Fibroblast of peridontal ligament (primary cell): Measurements from ENCODE around the gene FRYL.
"Not testable (repeated sequence)": the region's sequence is repeated elsewhere in the genome, so short reads cannot be mapped to it uniquely, and the experiment has no call there.

ENCODE experiments used
- DNase-seq: peaks from one replicate; pipeline ENCODE4 v3.0.0-alpha.2; 2010; ENCODE audit errors: extremely low read depth

Gene FRYL

DNA sequence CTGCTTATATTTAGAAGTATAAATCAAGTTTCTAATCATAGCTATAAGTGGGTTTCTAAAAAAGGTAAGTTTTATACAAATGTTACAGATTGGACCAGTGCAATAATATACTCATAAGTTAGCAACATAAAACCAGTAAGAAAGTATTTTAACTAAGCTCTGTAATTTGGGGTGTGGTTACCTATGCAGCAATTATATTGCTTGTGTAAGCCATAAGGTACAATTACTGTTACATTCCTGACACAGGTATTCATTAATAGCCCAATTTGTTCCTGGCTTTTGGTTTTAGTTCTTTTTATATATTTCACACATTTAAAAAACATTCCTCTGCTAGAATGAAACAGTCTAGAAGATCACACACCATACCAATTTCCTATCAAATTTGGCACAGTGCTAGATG lies 115.1 kb downstream of the FRYL start:
- no peak for DNase-seq

DNA sequence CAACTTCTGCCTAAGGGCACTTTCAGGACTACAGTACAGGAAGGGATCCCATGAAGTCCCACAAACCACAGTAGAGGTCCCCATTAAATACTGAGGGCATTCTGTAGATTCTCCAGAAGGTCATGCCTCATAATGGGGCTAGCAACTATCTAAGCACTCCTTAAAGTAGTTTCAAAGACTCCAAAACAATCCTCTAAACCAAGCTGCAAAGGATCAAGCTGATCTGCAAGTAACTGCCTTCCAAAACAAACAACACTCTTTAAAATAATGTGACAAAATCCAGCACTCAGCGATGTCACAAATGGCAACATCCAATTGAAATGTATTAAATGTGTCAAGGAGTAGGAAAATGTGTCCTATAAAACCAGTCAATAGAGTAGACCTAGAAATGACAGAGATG lies 118.7 kb downstream of the FRYL start:
- DNase-seq: no peak

- DNase-seq: no peak
Observed at GRCh38 chr4:48660347-48660746, 119.7 kb downstream of the FRYL start.

GRCh38 chr4:48654015-48654664 lies 125.9 kb downstream of the FRYL start:
- DNase-seq: peak; percentile 45

GRCh38 chr4:48653217-48654014 lies 126.7 kb downstream of the FRYL start:
- peak; percentile 79 for DNase-seq

GRCh38 chr4:48651914-48652313 lies 128.2 kb downstream of the FRYL start:
- DNase-seq: peak; percentile 76

GRCh38 chr4:48649505-48649904 lies 130.6 kb downstream of the FRYL start:
- DNase-seq: no peak

GRCh38 chr4:48645225-48645794 lies 134.8 kb downstream of the FRYL start:
- peak; percentile 49 for DNase-seq

DNA sequence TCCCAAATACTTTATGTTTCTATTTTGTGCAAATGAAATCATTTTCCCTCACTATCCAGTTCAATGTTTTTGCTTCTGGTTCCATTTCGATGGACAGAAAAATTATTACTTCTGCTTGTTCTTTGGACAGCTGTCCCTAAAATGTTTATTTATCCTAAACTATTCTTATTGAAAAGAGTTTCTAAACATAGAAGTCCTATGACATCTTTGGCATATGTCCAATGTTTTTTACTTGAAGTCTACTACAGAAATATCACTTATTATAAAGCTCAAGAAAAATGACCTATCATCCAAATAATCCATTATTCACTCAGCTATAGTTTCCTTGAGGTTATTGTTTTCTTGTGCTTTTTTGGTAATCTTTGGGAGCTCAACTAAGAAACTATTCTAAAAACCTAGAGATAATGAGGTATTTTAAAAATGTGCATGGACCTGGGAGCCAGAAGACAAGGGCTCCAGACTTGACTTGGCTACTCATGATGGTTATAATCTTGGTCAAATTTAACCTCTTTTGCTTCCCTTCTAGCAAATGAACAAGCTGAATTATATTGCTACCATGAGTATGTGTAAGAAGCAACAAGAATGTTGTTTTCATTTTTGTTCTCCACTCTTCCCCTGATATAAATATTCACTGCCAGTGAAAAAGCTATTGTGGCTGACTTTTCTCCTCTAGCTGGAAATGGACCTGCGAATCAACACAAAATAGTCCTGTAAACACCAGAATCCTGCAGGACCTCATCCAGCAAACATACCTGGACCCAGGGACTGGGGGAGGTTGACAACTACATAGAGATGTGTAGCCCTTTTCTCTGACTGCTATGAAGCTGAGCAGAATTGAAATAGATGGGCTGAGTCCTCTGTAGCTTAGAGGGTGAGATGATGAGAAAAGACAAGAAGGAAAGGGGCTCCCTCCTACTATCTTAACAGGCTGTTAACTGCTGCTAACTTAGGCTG lies 137.4 kb downstream of the FRYL start:
- peak; percentile 62 for DNase-seq

DNA sequence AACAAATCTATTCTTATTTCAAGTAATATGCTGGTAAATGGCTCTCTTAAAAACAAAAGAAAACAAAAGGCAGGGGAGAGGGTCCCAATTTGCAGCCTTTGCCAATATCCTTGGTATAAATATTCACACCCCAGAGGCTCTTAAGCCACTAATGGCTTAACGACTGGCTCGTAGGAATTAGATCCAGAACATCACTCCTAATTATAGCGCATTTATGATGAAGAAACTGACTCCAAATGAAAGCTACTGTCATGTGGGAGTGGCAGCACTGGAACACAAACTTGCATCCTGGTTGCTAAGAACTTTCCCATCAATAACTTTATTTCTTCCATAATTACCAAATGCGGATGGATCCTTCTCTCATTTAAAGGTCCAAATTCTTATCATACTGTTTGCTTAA lies 138.7 kb downstream of the FRYL start:
- DNase-seq: no peak

GRCh38 chr4:48640699-48641098 lies 139.4 kb downstream of the FRYL start:
- DNase-seq: no peak

DNA sequence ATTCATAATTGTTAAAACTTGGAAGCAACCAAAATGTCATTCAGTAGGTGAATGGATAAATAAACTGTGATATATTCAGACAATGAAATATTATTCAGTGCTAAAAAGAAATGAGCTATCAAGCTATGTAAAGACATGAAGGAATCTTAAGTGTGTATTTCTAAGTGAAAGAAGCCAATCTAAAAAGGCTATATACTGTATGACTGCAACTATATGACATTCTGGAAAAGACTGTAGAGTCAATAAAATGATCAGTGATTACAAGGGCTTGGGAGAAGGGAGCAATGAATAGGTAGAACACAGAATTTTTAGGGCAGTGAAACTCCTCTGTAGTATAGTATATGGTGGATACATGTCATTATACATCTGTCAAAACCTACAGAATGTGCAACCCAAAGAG lies 139.9 kb downstream of the FRYL start:
- no peak for DNase-seq

- no peak for DNase-seq
Observed at GRCh38 chr4:48639807-48640206, 140.3 kb downstream of the FRYL start.

DNA sequence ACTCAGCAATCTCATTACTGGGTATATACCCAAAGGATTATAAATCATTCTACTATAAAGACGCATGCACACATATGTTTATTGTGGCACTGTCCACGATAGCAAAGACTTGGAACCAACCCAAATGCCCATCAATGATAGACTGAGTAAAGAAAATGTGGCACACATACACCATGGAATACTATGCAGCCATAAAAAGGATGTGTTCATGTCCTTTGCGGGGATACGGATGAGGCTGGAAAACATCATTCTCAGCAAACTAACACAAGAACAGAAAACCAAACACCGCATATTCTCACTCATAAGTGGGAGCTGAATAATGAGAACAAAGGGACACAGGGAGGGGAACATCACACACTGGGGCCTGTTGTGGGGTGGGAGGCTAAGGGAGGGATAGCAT lies 141.5 kb downstream of the FRYL start:
- not testable (repeated sequence) for DNase-seq

DNA sequence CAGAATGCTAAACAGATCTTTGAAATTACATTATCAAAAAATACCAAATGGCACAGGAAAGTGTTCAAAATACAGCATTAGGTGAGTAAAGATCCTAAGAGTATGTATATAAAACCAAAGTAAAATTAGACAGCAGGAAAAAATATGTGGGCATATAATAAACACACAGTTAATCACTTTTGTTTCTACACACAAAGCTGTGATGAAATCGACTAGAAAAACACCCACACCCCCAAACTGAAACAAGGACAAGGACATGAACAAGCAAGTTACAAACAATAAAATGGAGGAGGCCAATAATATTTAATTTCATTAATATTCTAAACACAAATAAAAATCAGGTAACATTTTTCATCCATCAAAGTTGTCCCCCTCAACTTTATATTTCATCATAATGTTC lies 143.2 kb downstream of the FRYL start:
- no peak for DNase-seq

DNA sequence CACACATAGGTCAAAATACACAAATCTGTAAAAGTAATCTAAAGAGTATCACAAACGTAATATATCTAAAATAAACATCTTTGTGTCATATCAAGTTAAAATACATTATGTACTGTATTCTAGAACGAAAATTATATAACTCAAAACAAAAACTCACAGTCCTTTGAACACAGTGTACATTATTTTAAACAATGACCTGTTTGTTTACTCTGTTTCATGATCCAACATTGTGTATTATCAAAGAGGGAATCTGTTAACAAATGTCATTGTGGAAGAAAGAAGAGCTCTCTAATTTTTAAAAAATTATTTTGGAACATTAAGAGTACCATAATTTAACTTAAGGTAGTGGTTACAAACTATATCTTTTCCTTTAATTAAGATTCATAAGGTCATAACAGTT lies 144.1 kb downstream of the FRYL start:
- DNase-seq: no peak

DNA sequence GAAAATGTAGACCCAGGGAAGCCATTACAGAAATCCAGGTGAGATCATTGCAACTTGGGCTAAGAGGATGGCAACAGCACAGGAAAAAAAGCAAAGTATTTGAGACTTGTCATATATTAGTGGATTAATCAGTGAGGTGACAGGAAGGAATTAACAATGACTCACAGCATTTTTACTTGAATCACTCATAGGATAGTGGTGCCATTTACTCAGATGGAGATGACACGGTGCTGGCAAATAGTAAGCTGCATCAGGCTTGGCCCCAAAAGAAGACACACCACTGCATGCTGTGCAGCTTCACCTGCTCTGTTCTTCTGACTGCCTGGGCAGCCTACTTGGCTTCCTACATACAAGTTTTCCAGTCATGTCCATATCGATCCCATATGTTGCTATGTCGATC lies 144.8 kb downstream of the FRYL start:
- DNase-seq: no peak

DNA sequence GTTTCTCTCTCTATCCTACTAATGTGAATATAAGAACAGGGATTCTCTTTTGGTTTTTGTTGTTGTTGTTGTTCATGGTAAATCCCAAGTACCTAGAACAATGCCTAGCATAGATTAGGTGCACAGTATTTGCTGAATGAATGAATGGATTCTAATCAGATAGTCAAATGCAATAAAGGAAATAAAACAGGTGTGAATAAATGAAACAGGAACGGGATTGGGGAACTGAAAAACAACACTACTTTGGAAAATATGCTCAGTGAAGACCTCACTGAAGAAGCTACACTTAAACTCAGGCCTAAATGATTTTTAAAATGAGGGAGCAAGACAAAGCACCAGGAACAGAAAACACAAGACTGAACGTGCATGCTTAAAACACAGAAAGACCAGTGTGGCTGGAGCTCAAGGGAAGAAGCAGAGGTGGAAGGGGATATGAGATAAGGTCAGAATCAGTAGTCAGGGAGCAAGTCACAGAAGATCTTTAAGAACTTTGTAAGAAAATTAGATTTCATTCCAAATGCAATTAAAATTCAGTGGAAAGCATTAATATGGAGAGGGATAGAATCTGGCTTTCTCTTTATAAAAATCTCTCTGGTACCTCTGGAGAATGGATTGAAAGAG lies 145.3 kb downstream of the FRYL start:
- DNase-seq: no peak

- DNase-seq: no peak
Observed at GRCh38 chr4:48633657-48634056, 146.4 kb downstream of the FRYL start.

DNA sequence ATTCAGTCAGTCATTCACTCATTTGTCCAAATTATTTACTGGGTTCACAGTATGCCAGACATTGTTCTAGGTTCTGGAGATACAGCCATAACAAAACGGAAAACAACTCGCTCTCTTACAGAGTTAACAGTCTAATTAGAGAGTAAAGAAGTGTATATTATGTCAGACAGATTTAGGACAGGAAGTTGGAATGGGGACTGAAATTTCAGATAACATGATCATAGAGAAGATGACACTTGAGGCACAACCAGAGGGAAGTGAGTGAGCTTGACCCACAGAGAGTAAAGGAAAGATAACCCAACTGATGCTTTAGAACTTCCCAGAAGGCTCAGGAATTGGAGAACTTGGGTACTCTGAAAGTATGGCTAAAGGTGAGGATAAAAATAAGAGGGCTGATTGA lies 150.6 kb downstream of the FRYL start:
- DNase-seq: no peak

DNA sequence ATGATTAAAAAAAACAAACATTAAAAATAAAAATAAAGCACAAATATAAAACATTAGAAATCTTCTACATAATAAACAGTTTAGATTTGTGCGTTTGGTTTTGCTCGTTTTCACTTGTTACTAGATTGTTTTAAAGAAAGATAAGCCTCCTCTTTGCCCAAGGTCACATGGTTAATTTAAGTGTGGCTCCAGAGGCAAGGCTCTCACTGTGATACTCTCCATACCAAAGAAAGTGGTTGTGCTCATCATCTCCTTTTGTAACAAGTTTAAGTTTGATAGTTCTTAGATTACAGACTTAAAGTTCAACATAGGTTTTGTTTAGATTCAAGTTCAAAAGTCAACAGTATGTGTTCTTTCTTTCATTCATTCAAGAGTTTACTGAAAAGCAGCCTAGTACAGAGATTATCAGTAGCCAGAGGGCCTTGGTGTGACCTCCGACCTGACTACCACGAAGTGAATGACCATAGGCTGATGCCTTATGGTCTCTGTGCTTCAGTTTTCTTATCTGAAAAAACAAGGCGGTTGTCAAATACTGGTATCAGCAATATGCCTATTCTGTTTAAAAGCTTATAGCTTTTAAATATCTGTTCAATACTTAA lies 156.8 kb downstream of the FRYL start:
- DNase-seq: no peak
